Activated CD4-positive, alpha-beta T cell treated with anti-CD3 and anti-CD28 coated beads, Interleukin-2, amount 50 U/mL, for 4 hours (primary cell): Measurements from ENCODE around the gene CSNK1D.

Source experiments
- DNase-seq, 2 experiments: peaks; one replicate each; pipeline ENCODE4 v3.0.0-alpha.2; 2020

The CSNK1D gene

GRCh38 chr17:82273327-82274133 is at the start of gene CSNK1D:
Gene CSNK1D, minus strand, starts transcription at chr17:82273700. Its CDS starts 319 bp downstream, at chr17:82273381.
- DNase-seq = peak; percentile 86 to 88

- no peak for DNase-seq
Observed at GRCh38 chr17:82322526-82323453, 49.3 kb upstream of the CSNK1D start.

- no peak for DNase-seq
Observed at GRCh38 chr17:82321947-82322466, 48.5 kb upstream of the CSNK1D start.

GRCh38 chr17:82320956-82321927 is 47.7 kb upstream of the CSNK1D start:
- peak; percentile 87 to 88 for DNase-seq

- DNase-seq = no peak
Observed at GRCh38 chr17:82320140-82320840, 46.8 kb upstream of the CSNK1D start.

GRCh38 chr17:82319619-82320062 is 46.1 kb upstream of the CSNK1D start:
- no peak for DNase-seq

- DNase-seq = no peak
Observed at GRCh38 chr17:82318772-82319606, 45.5 kb upstream of the CSNK1D start.

GRCh38 chr17:82318169-82318498 is 44.6 kb upstream of the CSNK1D start:
- no peak for DNase-seq

- DNase-seq = peak; percentile 67 to 68
Observed at GRCh38 chr17:82317394-82318168, 44.1 kb upstream of the CSNK1D start, which contains the start of gene CD7. Gene CD7, minus strand, starts transcription at chr17:82317608. Its CDS starts 113 bp downstream, at chr17:82317495.

GRCh38 chr17:82316651-82317393 is 43.3 kb upstream of the CSNK1D start:
- no peak for DNase-seq

GRCh38 chr17:82315703-82316358 is 42.3 kb upstream of the CSNK1D start:
- peak in 1 of 2 experiments; percentile 46 for DNase-seq

- DNase-seq = no peak
Observed at GRCh38 chr17:82314727-82315605, 41.5 kb upstream of the CSNK1D start.

- no peak for DNase-seq
Observed at GRCh38 chr17:82314012-82314726, 40.7 kb upstream of the CSNK1D start.

GRCh38 chr17:82313195-82314011 is 39.9 kb upstream of the CSNK1D start:
- no peak for DNase-seq

GRCh38 chr17:82311971-82312370 is 38.5 kb upstream of the CSNK1D start:
- no peak for DNase-seq

GRCh38 chr17:82310877-82311276 is 37.4 kb upstream of the CSNK1D start:
- DNase-seq = no peak
